Hematopoietic multipotent progenitor cell treated with erythropoietin and hydrocortisone succinate and interleukin-3 and kit ligand, for 15 days (in vitro differentiated cells): Measurements from ENCODE around the gene NEMP2.

Experiments
- DNase-seq: peaks from one replicate; pipeline ENCODE4 v3.0.0-alpha.2; 2015; ENCODE audit warnings: low spot score

NEMP2 gene, protein sequence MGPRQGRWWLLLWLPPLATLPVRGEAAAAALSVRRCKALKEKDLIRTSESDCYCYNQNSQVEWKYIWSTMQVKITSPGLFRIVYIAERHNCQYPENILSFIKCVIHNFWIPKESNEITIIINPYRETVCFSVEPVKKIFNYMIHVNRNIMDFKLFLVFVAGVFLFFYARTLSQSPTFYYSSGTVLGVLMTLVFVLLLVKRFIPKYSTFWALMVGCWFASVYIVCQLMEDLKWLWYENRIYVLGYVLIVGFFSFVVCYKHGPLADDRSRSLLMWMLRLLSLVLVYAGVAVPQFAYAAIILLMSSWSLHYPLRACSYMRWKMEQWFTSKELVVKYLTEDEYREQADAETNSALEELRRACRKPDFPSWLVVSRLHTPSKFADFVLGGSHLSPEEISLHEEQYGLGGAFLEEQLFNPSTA

GRCh38 chr2:190534310-190535120, at the start of gene NEMP2:
Gene NEMP2 (minus strand): TSS chr2:190534722. CDS start chr2:190534655, 67 bp downstream.
- DNase-seq: peak; percentile 81

- no peak for DNase-seq
These were observed 49.2 kb upstream of the NEMP2 start for GRCh38 chr2:190583507-190584337.

- DNase-seq: no peak
These were observed 48.4 kb upstream of the NEMP2 start for GRCh38 chr2:190582736-190583506.

GRCh38 chr2:190582019-190582418, 47.5 kb upstream of the NEMP2 start:
- DNase-seq: no peak

DNA sequence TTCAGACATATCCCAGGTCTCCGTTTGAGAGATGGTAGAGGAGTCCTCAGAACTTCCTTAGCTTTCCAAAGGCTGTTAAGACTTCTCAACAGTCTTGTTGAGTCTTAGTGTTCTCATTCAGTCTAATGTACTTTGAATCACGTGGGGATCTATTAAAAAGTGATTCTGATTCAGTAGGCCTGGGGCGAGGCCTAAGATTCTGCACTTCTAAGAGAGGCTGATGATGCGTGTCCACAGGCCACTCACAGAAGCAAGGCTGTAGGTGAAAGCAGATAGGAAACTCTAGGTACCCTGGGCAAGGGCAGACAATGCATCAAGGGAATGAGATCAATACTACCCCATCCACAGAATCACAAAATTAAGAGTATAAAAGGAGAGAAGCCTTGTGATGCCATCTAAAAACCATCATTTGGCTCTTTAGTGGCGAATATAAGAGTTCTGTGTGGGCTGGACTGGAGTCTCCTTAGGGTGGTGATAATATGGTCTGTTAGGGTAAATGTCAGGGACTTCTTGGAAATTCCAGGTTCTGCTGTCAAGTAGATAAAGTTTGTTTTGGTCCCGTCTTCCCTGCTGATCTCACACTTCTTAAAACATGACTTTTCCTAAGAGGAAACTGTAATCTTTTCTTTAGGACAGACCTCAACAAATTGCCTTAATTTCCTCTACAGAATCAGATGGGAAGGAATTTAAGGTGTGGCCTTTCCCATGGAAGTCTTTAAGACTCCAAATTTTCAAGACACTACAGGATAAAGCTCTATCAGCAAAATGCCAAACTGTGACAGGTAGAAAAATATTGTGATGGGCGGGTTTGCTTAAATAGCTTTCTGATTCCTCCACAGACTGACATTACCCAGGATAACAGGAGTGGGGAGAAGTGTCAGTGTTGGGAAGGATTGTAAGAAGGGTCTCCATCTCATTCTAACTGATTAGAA, 45.7 kb upstream of the NEMP2 start:
- peak; percentile 12 for DNase-seq

DNA sequence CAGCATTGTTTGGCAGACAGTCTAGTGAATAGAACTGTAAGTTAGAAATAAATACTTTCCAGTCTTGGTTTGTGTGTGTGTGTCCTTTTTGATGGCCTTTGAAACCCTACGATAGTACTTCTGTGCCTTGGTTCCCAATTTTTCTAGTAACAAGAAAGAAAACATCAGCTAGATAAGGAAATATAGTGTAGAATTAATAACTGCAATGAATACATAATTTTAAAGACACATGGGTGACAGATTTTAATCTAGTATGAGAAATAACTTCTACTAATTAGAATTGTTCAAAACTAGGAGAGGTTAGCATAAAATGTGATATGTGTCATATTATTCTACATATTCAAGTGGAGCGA, 44.5 kb upstream of the NEMP2 start:
- DNase-seq: no peak

DNA sequence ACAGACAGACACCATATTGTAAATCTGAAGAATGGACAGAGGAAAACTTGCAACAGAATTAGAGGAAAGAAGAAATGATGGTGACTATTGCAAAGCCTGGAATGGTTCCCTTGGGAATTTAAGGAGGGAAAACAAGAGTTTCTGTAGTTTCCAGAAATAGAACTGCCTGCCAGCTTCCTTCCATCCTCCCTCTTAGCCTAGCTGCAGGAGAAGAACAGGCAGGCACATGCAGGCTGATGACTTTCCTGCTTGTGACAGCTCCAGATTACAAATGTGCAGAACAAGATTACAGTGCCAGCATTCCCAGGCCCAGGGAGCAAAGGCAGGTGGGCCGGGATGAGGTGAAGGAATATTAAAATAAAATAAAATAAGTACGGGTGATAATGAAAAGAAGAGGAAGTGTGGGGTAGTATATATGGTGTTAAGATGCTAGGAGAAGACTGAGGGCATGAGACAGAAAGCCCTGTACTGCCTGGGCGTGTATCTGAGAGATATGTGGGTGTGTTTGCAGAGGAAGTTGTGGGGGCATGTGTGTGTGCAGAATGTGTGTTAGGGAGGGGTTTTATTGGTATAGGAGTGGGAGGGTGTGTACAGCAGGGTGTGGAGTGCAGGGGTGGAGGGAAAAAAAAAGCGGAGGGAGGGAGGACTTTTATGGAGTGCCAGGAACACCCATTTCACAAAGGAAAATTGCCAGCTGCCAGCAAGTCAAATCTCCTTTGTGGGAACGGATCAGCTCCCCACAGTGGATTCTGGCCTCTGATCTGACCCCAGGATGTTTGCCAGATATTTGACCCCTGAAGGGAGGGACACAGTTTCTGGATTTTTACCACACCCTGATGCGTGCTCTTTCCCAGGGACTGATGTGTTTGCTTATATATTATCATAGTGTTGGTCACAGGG, 43.9 kb upstream of the NEMP2 start:
- peak; percentile 41 for DNase-seq

GRCh38 chr2:190576573-190576972, 42.1 kb upstream of the NEMP2 start:
- DNase-seq: no peak

DNA sequence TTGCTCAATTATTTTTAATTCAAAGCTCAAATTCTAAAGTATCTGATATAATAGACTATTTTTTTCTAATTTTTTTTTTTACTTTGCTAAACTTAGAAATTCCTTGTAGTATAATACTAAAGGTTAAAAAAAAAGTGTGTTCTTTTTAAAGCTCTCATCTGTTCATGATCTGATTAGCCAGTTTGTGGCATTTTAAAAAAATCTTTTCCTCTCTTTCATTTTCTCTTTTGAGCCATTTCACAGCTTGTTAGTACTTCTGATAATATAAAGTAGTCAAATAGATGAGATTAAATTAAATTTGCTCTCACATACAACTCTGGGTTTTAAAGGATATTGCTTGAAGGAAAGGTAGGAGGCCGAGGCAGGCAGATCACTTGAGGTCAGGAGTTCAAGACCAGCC, 40.7 kb upstream of the NEMP2 start:
- no peak for DNase-seq

- DNase-seq: no peak
These were observed 39.6 kb upstream of the NEMP2 start for GRCh38 chr2:190574169-190574568.

- DNase-seq: no peak
These were observed 37.7 kb upstream of the NEMP2 start for GRCh38 chr2:190572246-190572645.

- no peak for DNase-seq
These were observed 37.2 kb upstream of the NEMP2 start for GRCh38 chr2:190571686-190572085.

DNA sequence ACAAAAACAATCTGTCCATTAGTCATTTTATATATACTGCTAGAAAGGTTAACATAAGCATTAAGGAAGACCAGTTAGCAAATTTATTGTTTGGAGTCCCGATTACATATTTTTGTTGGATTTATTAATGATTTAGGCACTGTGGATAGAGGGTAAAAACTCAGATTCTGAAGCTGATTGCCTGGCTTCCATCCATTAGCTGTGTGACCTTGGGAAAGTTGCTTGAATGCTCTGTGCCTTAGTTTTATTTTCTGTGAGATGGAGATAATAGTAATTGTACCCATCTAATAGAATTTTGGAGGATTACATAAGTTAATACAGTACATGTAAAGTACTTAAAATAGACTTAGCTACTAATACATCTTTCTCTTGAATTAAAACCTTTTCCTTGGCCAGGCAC, 36.3 kb upstream of the NEMP2 start:
- no peak for DNase-seq

DNA sequence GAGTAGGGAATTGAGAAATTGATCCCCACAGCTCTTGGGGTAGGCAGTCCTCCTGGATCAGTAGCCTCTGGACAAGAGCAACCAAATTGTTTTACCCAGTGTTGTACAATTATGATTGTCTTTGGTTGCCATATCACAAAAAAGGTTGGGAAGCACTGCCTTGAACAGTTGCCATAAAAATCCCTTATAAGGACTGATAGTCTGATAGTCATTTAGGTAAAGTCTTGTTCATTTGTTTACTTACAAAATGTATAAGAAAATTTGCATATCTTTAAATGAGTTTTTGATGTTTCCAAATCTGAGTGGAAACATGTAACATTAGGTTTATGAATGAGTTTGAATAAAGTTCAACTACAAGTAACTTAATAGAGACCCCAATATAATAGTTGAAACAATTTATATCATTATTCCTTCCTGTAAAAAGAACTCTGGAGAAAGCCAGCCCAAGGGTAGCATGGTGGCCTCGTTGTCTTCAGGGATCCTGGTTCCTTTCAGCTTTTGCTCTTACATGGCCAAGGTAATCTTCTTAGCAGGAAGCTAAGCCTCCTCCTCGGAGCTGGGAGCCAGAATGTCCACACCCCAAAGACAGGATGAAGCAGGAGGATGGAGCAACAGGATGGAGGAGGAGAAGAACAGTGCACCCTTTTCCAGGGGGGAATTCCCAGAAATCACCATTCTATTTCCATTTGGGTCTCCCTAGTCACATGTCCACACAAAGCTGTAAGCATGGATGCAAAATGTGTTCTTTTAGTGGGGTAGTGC, 35.7 kb upstream of the NEMP2 start:
- no peak for DNase-seq

DNA sequence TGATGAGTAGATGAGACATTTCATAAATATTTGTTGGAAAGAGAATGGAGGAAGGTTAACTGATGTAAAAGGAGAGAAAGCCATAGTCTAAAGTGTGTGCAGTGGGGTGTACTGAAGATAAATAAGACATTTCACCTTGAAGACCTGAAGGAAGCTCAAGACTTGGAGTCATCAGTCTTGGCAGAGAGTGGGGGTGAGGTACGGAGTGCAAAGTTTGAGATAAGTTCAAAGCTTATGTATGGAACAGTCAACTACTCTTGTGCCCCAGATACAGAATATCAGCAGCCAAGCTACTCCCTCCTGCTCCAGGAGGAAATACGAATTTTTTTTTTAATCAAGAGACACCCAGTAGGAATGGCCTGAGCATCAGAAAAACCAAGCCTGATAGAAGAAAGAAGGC, 30.3 kb upstream of the NEMP2 start:
- no peak for DNase-seq

DNA sequence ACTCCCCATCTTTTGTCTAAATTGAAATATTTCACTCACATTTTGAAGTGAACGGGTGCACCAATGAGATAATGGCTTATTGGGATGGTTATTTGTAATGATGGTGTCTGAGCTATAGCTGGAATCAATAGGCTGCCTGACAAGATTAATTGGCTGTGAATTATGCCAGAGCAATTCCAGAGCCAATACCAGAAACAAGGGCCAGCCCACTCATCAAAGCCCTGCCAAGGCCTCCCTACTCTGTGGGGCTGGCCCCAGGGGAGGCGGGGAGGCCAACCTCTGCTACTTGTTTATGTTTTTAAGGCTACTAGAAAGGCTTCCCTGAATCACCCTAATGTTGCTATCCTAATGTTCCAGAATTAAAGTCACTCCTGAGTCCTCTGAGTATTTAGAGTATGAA, 29.1 kb upstream of the NEMP2 start:
- DNase-seq: no peak

DNA sequence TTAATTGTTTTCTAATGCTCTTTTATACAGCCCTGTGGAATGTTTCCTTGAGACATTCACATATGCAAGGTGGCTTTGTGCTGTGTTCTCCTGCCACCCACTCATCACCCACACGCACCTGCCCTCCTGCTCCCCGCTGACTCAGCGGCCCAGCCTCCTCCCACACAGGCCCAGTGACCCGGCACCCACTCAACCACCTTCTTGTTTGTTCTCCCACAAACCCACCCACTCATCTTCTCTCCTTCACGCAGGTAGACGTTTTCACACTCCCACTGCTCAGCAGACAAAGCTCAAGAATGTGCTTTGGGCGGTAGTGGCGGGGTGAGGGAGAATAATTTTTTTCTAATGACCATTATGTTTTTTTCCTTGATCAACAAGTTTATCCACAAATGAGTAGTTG, 28.6 kb upstream of the NEMP2 start:
- DNase-seq: no peak

DNA sequence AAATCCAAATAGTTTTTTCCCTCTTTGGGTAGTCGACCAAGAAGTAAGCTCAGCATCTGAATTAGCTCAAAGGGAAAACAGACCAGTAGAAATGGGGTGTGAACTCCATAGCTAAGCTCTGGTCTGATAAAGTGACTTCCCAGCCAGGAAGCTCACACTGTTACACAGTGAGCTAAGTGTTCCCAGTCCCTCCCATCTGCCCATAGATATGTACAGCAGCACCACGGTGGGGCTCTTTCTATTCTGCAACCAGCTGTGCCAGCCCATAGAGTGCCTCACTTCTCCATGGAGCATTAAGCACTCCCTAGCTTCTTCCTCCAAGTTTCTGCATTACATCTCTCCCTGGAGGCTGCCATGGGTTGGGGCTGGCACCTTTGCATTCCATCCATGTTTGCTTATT, 27.6 kb upstream of the NEMP2 start:
- DNase-seq: no peak

- DNase-seq: no peak
These were observed 26.6 kb upstream of the NEMP2 start for GRCh38 chr2:190561094-190561493.
